Measurements from ENCODE around the gene LRRC7. TPM values are rescaled to one million over a fixed set of nuclear protein-coding genes. Genes with fewer than 3 reads are reported as not detected.

LRRC7 gene
- total RNA-seq, 1 experiment from 2014 or later = not detected

DNA sequence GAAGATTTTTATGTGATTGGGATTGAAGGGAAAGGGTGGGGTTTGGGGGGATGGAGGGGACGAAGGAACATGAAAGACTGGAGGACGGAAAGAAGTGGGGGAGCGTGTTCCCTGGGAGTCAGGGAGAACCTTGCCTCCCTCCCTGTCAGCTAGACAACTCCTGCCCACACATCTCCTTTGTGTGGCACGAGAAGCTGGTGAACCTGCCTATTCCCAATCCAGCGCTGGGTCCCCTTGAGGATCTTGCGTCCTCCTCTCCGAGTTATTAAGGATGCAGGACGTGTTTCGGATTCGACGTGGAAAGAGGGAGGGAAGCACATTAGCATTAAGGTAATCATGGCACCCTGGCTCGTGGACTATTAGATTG, 1.4 kb downstream of the LRRC7 start:
- Histone ChIP-seq H3K27ac (ENCODE audit: low read depth, low read length, poor library complexity, severe bottlenecking) (no peak overlapping the region), H3K9me3 (ENCODE audit: low read depth, low read length, poor library complexity, severe bottlenecking) (no peaks in the 10 kb centered on the region), H3K27me3 (replicated peaks; ENCODE audit: insufficient read depth, low read depth, low read length, poor library complexity) (peaks cover 75% of the 10 kb centered on the region), H3K4me3 (ENCODE audit: low read depth, low read length, poor library complexity, severe bottlenecking) (no peak overlapping the region), H3K4me1 (ENCODE audit: insufficient read depth, low read length, poor library complexity, severe bottlenecking) (peaks cover 18% of the 10 kb centered on the region), H3K36me3 (ENCODE audit: insufficient read depth, low read length, poor library complexity, severe bottlenecking) (no peaks in the 10 kb centered on the region)
- POLR2A ChIA-PET (ENCODE audit: low non-redundant PET) = no interaction called here
- intact Hi-C loops (cut with micrococcal nuclease; ENCODE audit: unreplicated experiment) = no loop called here
- CTCF ChIA-PET = no interaction called here
- no peak for TF ChIP-seq EZH2 (IDR thresholded peaks at IDR 0.05; ENCODE audit: borderline replicate concordance, low read depth, low read length, poor library complexity, severe bottlenecking)
- TF ChIP-seq, protein P1, sequence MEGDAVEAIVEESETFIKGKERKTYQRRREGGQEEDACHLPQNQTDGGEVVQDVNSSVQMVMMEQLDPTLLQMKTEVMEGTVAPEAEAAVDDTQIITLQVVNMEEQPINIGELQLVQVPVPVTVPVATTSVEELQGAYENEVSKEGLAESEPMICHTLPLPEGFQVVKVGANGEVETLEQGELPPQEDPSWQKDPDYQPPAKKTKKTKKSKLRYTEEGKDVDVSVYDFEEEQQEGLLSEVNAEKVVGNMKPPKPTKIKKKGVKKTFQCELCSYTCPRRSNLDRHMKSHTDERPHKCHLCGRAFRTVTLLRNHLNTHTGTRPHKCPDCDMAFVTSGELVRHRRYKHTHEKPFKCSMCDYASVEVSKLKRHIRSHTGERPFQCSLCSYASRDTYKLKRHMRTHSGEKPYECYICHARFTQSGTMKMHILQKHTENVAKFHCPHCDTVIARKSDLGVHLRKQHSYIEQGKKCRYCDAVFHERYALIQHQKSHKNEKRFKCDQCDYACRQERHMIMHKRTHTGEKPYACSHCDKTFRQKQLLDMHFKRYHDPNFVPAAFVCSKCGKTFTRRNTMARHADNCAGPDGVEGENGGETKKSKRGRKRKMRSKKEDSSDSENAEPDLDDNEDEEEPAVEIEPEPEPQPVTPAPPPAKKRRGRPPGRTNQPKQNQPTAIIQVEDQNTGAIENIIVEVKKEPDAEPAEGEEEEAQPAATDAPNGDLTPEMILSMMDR (conservative IDR thresholded peaks at IDR 0.05; ENCODE audit: low read depth, low read length) = no peak
- no peak for DNase-seq (ENCODE audit: low spot score)
- no TSS peak for BruUV-seq (replicated peaks)

DNA sequence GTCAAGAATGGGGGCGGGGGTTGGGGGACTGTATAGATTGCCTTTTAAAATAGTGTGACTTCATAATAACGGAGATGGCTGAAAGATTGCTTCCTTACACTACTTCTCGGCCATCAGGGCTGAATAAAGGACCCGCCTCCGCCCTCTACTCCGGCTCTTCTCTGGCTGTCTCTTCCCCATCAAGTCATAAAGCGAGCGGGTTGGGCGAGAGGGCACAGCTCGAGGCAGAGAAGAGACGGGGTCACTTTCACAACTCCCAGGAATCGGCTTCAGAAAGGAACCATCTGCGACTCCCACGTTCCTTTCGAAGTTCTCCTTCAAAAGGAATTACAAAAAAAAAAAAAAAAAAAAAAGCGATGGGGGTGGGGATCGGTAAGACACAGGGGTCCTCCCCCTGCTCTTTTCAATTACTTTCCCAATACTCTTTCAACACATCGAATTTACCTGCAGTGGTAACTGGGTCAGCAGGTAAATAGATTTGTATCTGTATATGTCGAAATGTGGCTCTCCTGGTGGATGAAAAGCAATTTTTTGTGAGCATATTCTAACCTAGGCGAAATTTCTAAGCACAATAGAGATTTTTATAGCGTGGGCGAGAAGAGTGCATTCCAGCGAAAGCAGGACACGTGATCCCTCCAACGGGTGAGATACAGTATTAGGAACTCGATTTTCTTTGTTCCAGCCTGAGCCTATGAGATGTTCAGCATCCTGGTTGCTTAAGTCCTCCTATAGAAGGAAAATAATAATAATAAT, 2.0 kb downstream of the LRRC7 start:
- H3K36me3 ChIP-seq (ENCODE audit: insufficient read depth, low read length, poor library complexity, severe bottlenecking) = no peaks in the 10 kb centered on the region
- H3K4me3 ChIP-seq (ENCODE audit: low read depth, low read length, poor library complexity, severe bottlenecking) = no peak overlapping the region
- H3K27ac ChIP-seq (ENCODE audit: low read depth, low read length, poor library complexity, severe bottlenecking) = no peak overlapping the region
- H3K4me1 ChIP-seq (ENCODE audit: insufficient read depth, low read length, poor library complexity, severe bottlenecking) = peaks cover 18% of the 10 kb centered on the region
- H3K9me3 ChIP-seq (ENCODE audit: low read depth, low read length, poor library complexity, severe bottlenecking) = no peaks in the 10 kb centered on the region
- intact Hi-C loops (cut with micrococcal nuclease; ENCODE audit: unreplicated experiment) = no loop called here
- POLR2A ChIA-PET (ENCODE audit: low non-redundant PET) = no interaction called here
- H3K27me3 ChIP-seq (replicated peaks; ENCODE audit: insufficient read depth, low read depth, low read length, poor library complexity) = peaks cover 69% of the 10 kb centered on the region
- CTCF ChIA-PET = no interaction called here
- BruUV-seq (replicated peaks) = no TSS peak
- no peak for TF ChIP-seq EZH2 (IDR thresholded peaks at IDR 0.05; ENCODE audit: borderline replicate concordance, low read depth, low read length, poor library complexity, severe bottlenecking)
- TF ChIP-seq, protein P1 (conservative IDR thresholded peaks at IDR 0.05; ENCODE audit: low read depth, low read length) = no peak
- DNase-seq (ENCODE audit: low spot score) = no peak

DNA sequence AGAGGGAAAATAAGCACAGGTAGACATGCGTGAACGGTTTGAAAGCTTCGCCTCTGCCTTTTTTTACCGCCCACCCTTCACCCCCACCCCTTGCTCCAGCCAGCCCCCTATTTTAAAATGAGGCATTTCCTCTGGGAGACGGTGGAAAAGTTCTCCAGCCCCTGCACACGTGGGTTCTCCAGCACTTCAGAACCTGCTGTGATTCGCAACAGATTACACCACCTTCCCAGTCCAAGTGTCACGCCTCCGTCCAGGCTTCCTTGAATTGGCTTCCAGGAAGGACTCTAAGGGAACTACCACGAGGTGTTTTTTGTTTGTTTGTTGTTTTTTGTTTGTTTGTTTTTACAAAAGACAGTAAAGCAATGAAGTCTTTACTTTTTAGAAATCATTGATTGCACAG, 2.6 kb downstream of the LRRC7 start:
- no peak overlapping the region for H3K4me3 ChIP-seq (ENCODE audit: low read depth, low read length, poor library complexity, severe bottlenecking)
- CTCF ChIA-PET = no interaction called here
- no peak overlapping the region for H3K27ac ChIP-seq (ENCODE audit: low read depth, low read length, poor library complexity, severe bottlenecking)
- peaks cover 18% of the 10 kb centered on the region for H3K4me1 ChIP-seq (ENCODE audit: insufficient read depth, low read length, poor library complexity, severe bottlenecking)
- H3K36me3 ChIP-seq (ENCODE audit: insufficient read depth, low read length, poor library complexity, severe bottlenecking) = no peaks in the 10 kb centered on the region
- peaks cover 63% of the 10 kb centered on the region for H3K27me3 ChIP-seq (replicated peaks; ENCODE audit: insufficient read depth, low read depth, low read length, poor library complexity)
- DNase-seq (ENCODE audit: low spot score) = no peak
- no peak for TF ChIP-seq EZH2 (IDR thresholded peaks at IDR 0.05; ENCODE audit: borderline replicate concordance, low read depth, low read length, poor library complexity, severe bottlenecking)
- TF ChIP-seq, protein P1 (conservative IDR thresholded peaks at IDR 0.05; ENCODE audit: low read depth, low read length) = no peak
- no TSS peak for BruUV-seq (replicated peaks)
- POLR2A ChIA-PET (ENCODE audit: low non-redundant PET) = no interaction called here
- H3K9me3 ChIP-seq (ENCODE audit: low read depth, low read length, poor library complexity, severe bottlenecking) = no peaks in the 10 kb centered on the region
- intact Hi-C loops (cut with micrococcal nuclease; ENCODE audit: unreplicated experiment) = no loop called here
